IPS-18c (cell line): ENCODE measurements around the gene TNFSF18.

Experiments used
- H3K4me3 ChIP-seq: 2 replicates; pipeline ENCODE4 v1.7.0; 2013; ENCODE audit warnings: low read depth, mild to moderate bottlenecking, low read length, moderate library complexity; ENCODE audit not compliant: insufficient read depth
- H3K9me3 ChIP-seq: one replicate; pipeline ENCODE4 v1.6.1; 2013; ENCODE audit warnings: mild to moderate bottlenecking, low read length, moderate library complexity; ENCODE audit not compliant: control insufficient read depth, insufficient read depth

The TNFSF18 gene

GRCh38 chr1:172999349-172999748 is 51.4 kb downstream of the TNFSF18 start:
- Histone ChIP-seq H3K4me3 (no peak overlapping the region), H3K9me3 (peaks cover 10% of the 10 kb centered on the region)

- no peak overlapping the region for H3K4me3 ChIP-seq
- H3K9me3 ChIP-seq, result peaks cover 10% of the 10 kb centered on the region
These were observed 52.8 kb downstream of the TNFSF18 start for GRCh38 chr1:172997941-172998361.

- no peak overlapping the region for H3K4me3 ChIP-seq
- H3K9me3 ChIP-seq, result peaks cover 7% of the 10 kb centered on the region
These were observed 57.1 kb downstream of the TNFSF18 start for GRCh38 chr1:172993640-172994039.

DNA sequence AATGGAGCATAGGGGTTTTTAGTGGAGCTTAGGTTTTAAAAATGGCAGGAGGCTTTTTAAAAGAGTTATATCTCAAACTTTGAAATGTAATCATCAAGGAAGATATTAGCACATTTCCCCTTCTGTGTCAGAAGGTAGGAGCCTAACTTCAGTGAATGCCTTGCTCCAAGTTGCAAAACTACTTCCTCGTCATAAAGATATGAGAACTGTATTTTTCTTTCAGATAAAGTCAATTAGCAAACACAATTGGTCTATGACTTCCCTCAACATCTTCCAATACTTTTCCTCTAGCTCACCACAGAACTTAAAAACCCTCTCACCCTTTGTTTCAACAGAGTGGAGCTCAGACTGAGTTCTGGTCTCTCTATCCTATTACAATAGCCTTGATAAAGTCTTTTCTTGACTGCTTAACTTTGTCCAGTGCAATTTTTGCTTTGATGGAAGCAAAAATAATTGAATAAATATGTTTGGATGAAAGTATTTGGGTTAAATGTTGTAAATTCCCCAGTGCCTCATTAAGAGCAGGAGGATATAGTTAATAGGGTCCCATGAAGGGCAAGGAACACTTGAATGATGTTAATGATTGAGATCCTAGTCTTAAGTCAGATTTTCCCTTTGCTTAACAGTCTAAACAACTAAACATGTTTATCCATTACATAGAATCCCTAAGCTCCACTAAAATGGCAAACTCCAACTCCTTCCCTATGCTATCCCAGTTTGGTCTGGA is 58.9 kb downstream of the TNFSF18 start:
- H3K4me3 ChIP-seq, result no peak overlapping the region
- peaks cover 3% of the 10 kb centered on the region for H3K9me3 ChIP-seq

DNA sequence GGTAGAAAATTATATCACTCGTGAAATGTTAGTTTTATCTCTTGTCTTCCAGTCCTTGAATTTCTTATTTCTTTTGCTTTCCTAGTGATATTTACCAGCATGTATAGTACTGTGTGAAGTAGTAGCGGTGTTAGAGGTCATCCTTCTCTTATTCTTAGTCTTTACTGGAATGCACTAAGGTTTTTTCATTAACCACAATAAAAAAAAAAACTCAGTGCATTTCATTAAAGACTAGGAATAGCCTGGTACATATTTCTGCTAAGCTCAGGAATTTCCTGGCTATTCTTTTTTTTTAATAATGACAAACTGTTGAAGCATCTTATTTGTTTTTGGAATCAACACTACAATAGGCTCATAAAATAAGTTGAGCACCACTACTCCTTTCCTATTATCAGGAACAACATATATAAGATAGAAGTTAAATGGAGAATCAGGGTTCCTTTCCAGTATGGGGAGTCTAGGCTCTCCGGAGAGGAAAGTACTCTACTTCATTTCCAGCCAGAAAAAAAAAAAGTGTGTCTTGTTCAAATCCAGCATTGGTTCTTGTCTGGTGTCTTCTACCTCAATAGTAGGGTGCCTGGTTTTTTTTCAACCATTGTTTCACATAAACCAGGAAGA is 60.0 kb downstream of the TNFSF18 start:
- no peak overlapping the region for H3K4me3 ChIP-seq
- H3K9me3 ChIP-seq, result no peaks in the 10 kb centered on the region
